SK-N-SH (cell line): Measurements from ENCODE around the gene LRIT2.

Experiments used
- EZH2phosphoT487 ChIP-seq: fragments of 200-600 bp; sonication (generic); IDR thresholded peaks from 2 replicates; pipeline ENCODE4 v1.6.1; 2017; ENCODE audit warnings: low read depth, mixed run types, mild to moderate bottlenecking, antibody characterized with exemption, moderate library complexity, borderline replicate concordance
- FOSL2 ChIP-seq: IDR thresholded peaks from 2 replicates; pipeline ENCODE4 v1.4.0; 2012; ENCODE audit warnings: low read depth, mild to moderate bottlenecking, moderate library complexity, borderline replicate concordance
- JUND ChIP-seq: IDR thresholded peaks from 2 replicates; pipeline ENCODE4 v1.4.0; 2012
- MEF2A ChIP-seq: IDR thresholded peaks from 2 replicates; pipeline ENCODE4 v1.4.0; 2012; ENCODE audit warnings: low read depth, borderline replicate concordance
- RFX5 ChIP-seq: IDR thresholded peaks from 2 replicates; pipeline ENCODE4 v1.6.1; 2012; ENCODE audit warnings: mild to moderate bottlenecking, improper control_type of control experiment, low read length
- YY1 ChIP-seq: IDR thresholded peaks from 2 replicates; pipeline ENCODE4 v1.4.0; 2012; ENCODE audit warnings: low read depth, mild to moderate bottlenecking
- TF ChIP-seq, protein P1 (sequence below): fragments of 200-600 bp; sonication (generic); IDR thresholded peaks from 2 replicates; pipeline ENCODE4 v1.6.1; 2017; ENCODE audit warnings: antibody characterized with exemption, mild to moderate bottlenecking, moderate library complexity
- TF ChIP-seq, protein P2 (sequence below): IDR thresholded peaks from 2 replicates; pipeline ENCODE4 v1.4.0; 2012; ENCODE audit warnings: low read depth, borderline replicate concordance
- TF ChIP-seq, protein P3 (sequence below): IDR thresholded peaks from 2 replicates; pipeline ENCODE4; 2012
- TF ChIP-seq, protein P4 (sequence below): IDR thresholded peaks from 2 replicates; pipeline ENCODE4 v1.4.0; 2012; ENCODE audit warnings: low read depth

DNA sequence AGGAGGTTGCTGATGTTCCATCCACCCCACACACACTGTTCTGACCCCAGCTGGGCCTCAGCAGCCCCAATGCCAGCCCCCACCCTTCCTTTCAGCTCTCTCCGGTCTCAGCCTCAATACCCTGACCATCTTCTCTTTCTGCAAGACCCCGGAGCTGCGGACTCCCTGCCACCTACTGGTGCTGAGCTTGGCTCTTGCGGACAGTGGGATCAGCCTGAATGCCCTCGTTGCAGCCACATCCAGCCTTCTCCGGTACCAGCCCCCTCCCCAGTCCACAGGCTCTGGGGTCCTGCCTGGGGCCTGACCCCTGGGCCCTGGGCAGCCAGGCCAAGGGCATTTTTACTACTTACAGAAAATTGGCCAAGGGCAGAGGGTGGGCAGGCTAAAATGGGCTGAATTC is 22.2 kb upstream of the LRIT2 start:
- TF ChIP-seq, protein P1, sequence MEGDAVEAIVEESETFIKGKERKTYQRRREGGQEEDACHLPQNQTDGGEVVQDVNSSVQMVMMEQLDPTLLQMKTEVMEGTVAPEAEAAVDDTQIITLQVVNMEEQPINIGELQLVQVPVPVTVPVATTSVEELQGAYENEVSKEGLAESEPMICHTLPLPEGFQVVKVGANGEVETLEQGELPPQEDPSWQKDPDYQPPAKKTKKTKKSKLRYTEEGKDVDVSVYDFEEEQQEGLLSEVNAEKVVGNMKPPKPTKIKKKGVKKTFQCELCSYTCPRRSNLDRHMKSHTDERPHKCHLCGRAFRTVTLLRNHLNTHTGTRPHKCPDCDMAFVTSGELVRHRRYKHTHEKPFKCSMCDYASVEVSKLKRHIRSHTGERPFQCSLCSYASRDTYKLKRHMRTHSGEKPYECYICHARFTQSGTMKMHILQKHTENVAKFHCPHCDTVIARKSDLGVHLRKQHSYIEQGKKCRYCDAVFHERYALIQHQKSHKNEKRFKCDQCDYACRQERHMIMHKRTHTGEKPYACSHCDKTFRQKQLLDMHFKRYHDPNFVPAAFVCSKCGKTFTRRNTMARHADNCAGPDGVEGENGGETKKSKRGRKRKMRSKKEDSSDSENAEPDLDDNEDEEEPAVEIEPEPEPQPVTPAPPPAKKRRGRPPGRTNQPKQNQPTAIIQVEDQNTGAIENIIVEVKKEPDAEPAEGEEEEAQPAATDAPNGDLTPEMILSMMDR, result no peak
- TF ChIP-seq FOSL2 (no peak), YY1 (no peak), EZH2phosphoT487 (no peak), RFX5 (no peak), MEF2A (no peak), JUND (no peak)
- TF ChIP-seq, protein P2, sequence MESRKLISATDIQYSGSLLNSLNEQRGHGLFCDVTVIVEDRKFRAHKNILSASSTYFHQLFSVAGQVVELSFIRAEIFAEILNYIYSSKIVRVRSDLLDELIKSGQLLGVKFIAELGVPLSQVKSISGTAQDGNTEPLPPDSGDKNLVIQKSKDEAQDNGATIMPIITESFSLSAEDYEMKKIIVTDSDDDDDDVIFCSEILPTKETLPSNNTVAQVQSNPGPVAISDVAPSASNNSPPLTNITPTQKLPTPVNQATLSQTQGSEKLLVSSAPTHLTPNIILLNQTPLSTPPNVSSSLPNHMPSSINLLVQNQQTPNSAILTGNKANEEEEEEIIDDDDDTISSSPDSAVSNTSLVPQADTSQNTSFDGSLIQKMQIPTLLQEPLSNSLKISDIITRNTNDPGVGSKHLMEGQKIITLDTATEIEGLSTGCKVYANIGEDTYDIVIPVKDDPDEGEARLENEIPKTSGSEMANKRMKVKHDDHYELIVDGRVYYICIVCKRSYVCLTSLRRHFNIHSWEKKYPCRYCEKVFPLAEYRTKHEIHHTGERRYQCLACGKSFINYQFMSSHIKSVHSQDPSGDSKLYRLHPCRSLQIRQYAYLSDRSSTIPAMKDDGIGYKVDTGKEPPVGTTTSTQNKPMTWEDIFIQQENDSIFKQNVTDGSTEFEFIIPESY, result no peak
- TF ChIP-seq, protein P3, sequence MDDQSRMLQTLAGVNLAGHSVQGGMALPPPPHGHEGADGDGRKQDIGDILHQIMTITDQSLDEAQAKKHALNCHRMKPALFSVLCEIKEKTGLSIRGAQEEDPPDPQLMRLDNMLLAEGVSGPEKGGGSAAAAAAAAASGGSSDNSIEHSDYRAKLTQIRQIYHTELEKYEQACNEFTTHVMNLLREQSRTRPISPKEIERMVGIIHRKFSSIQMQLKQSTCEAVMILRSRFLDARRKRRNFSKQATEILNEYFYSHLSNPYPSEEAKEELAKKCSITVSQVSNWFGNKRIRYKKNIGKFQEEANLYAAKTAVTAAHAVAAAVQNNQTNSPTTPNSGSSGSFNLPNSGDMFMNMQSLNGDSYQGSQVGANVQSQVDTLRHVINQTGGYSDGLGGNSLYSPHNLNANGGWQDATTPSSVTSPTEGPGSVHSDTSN, result no peak
- TF ChIP-seq, protein P4, sequence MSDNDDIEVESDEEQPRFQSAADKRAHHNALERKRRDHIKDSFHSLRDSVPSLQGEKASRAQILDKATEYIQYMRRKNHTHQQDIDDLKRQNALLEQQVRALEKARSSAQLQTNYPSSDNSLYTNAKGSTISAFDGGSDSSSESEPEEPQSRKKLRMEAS, result no peak
